BLaER1 (cell line): ENCODE results near the gene RGP1.

Experiments used
- H3K27ac ChIP-seq: shearing (Covaris generic); formaldehyde crosslinking; 2 replicates; pipeline ENCODE4 v1.8.1; 2022
- H3K27me3 ChIP-seq: shearing (Covaris generic); formaldehyde crosslinking; 2 replicates; pipeline ENCODE4 v1.8.1; 2022
- H3K36me3 ChIP-seq: shearing (Covaris generic); formaldehyde crosslinking; 2 replicates; pipeline ENCODE4 v1.8.1; 2022
- H3K4me1 ChIP-seq: shearing (Covaris generic); formaldehyde crosslinking; 2 replicates; pipeline ENCODE4 v1.8.1; 2022
- H3K4me2 ChIP-seq: shearing (Covaris generic); formaldehyde crosslinking; 2 replicates; pipeline ENCODE4 v1.8.1; 2022
- H3K4me3 ChIP-seq: shearing (Covaris generic); formaldehyde crosslinking; 2 replicates; pipeline ENCODE4 v1.8.1; 2022
- H3K9ac ChIP-seq: shearing (Covaris generic); formaldehyde crosslinking; 2 replicates; pipeline ENCODE4 v1.8.1; 2022
- H3K9me3 ChIP-seq: shearing (Covaris generic); formaldehyde crosslinking; 2 replicates; pipeline ENCODE4 v1.8.1; 2022
- H4K20me1 ChIP-seq: shearing (Covaris generic); formaldehyde crosslinking; 2 replicates; pipeline ENCODE4 v1.8.1; 2022
- Cebpa-rat ChIP-seq: shearing (Covaris generic); IDR thresholded peaks from 2 replicates; pipeline ENCODE4 v1.8.1; 2022

The RGP1 gene

DNA sequence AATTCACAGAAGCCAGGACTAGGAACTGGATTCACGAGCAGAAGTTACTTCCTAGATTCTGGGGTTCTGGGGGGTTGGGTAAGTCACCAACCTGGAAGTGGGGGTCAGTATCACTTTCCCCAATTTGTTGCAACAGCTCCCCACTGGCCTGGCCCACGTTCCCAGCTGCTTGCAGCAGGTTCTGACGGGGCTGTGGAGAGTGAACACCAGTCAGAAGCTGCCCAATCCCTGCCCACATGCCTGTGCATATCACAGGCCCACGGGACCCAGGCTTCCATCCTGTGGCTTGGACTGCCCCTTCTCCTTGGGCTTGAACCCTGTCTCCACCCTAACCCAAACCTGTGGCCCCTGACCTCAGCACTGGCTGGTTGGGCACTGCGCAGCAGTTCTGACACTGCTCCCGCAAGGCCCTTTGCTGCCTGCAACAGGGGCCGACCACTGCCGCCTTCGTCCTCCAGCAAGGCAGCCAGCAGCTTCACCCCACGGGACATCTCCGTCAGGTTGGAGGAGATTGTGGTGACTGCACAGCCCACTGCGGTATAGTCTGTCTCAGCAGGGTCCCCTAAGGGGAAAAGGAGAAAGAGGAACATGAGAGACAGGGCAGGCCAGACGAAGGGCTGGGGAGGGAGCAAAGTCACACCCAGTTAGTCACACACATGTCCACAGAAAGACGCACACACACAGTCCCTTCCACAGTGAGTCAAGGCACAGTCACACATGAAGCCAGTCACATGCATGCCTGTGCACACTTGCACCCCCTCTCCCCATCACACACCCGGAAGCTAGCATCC lies 30.2 kb upstream of the RGP1 start:
- H3K9ac ChIP-seq, result no peak overlapping the region
- H3K36me3 ChIP-seq, result peaks cover 98% of the 10 kb centered on the region
- H3K9me3 ChIP-seq, result no peaks in the 10 kb centered on the region
- peaks cover 49% of the 10 kb centered on the region for H4K20me1 ChIP-seq
- peaks cover 39% of the 10 kb centered on the region for H3K4me1 ChIP-seq
- peak overlapping the region; percentile 78 for H3K4me2 ChIP-seq
- TF ChIP-seq Cebpa-rat, result no peak
- no peak overlapping the region for H3K4me3 ChIP-seq
- H3K27ac ChIP-seq, result no peak overlapping the region
- no peaks in the 10 kb centered on the region for H3K27me3 ChIP-seq

- Histone ChIP-seq H3K4me1 (peaks cover 39% of the 10 kb centered on the region), H3K9me3 (no peaks in the 10 kb centered on the region), H3K27me3 (no peaks in the 10 kb centered on the region), H3K9ac (no peak overlapping the region), H3K36me3 (peaks cover 98% of the 10 kb centered on the region), H4K20me1 (peaks cover 52% of the 10 kb centered on the region), H3K4me2 (peak overlapping the region; percentile 78), H3K4me3 (no peak overlapping the region), H3K27ac (no peak overlapping the region)
- no peak for TF ChIP-seq Cebpa-rat
These were observed 29.5 kb upstream of the RGP1 start for GRCh38 chr9:35719546-35719945.

DNA sequence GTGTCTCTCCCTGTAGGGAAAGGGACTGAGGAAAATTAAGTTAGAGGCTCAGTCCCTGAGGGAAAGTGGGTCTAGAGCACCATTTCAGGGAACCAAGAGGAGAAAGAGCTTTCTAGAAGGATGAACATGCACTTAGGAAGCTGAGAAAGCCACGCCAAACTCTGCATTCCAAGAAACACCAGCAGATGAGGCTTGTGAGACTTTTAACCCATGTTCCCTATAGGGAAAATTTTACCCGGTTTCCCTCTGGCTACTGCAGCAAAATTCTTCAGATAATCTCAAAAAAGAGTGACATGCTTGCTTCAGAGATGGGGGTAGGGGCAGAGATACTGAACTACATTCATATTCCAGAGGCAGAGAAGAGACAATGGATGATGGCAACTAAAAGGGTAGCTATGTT lies 25.7 kb upstream of the RGP1 start:
- H3K27ac ChIP-seq, result no peak overlapping the region
- H3K9ac ChIP-seq, result no peak overlapping the region
- no peaks in the 10 kb centered on the region for H3K27me3 ChIP-seq
- H3K4me2 ChIP-seq, result no peak overlapping the region
- H3K4me1 ChIP-seq, result peaks cover 46% of the 10 kb centered on the region
- no peaks in the 10 kb centered on the region for H3K9me3 ChIP-seq
- no peak for TF ChIP-seq Cebpa-rat
- H4K20me1 ChIP-seq, result peaks cover 71% of the 10 kb centered on the region
- peaks cover 80% of the 10 kb centered on the region for H3K36me3 ChIP-seq
- no peak overlapping the region for H3K4me3 ChIP-seq

DNA sequence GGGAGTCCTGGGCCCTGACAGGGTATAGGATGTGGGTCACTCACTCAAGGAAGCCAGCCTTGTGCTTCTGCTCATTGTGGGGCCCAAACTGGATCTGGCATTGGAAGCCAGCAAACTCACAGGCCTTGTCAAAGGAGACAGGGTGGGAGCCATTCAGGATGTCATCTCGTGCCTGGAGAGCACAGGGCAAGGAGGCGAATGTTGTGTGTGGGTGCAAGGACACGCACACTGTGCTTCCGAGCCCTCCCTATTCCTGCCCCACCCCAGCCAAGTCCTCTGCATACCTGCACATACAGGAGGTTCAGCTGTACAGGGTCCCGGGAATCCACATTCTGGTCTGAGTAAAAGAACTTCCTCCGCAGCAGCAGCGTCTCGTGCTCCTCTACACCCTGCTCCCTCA lies 25.2 kb upstream of the RGP1 start:
- Histone ChIP-seq H4K20me1 (peaks cover 71% of the 10 kb centered on the region), H3K4me2 (no peak overlapping the region), H3K27ac (no peak overlapping the region), H3K4me3 (no peak overlapping the region), H3K4me1 (peaks cover 46% of the 10 kb centered on the region), H3K27me3 (no peaks in the 10 kb centered on the region), H3K9ac (no peak overlapping the region), H3K9me3 (no peaks in the 10 kb centered on the region), H3K36me3 (peaks cover 75% of the 10 kb centered on the region)
- no peak for TF ChIP-seq Cebpa-rat

DNA sequence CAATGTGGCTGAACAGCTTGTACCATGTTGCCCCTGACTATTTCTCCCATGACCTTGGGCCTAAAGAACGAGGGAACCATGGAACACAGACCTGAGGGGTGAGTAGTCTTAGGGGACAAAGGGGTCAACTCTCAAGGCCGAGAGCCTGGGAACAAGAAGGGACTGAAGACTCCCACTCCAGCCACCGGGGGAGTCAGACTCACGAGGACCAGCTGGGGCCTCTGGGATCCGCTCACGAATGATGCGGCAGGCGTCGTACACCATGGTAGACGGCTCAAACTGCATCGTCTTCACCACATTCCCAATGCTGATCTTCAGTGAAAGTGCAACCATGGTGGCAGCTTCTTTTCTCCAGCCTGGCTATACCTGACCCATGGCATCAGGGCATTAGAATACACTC lies 23.7 kb upstream of the RGP1 start:
- H3K9me3 ChIP-seq, result no peaks in the 10 kb centered on the region
- peaks cover 63% of the 10 kb centered on the region for H3K36me3 ChIP-seq
- no peaks in the 10 kb centered on the region for H3K27me3 ChIP-seq
- no peak overlapping the region for H3K4me3 ChIP-seq
- no peak overlapping the region for H3K27ac ChIP-seq
- no peak overlapping the region for H3K9ac ChIP-seq
- peaks cover 72% of the 10 kb centered on the region for H4K20me1 ChIP-seq
- H3K4me2 ChIP-seq, result no peak overlapping the region
- TF ChIP-seq Cebpa-rat, result no peak
- peaks cover 46% of the 10 kb centered on the region for H3K4me1 ChIP-seq

DNA sequence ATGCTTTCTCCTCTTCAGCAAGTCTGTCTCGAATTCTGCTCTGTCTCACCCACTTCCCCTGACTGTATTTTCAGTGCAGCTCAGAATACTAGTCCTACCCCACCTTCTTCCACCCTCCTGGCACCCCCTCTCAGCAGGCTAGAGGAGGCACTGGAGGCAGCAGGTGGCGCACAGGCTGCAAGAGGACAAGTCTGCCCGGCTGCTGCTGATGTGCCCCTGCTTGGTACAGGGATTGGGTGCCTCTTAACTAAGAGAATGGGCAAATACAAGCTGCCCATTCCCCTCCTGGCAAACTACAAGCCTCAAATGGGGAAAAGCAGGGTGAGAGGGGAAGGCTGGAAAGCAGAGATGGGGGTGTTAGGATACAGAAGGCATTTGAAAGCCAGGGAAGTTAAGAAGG lies 22.2 kb upstream of the RGP1 start:
- peaks cover 47% of the 10 kb centered on the region for H3K36me3 ChIP-seq
- no peaks in the 10 kb centered on the region for H3K9me3 ChIP-seq
- TF ChIP-seq Cebpa-rat, result no peak
- H3K4me2 ChIP-seq, result peak overlapping the region; percentile 91
- peak overlapping the region; percentile 89 for H3K4me3 ChIP-seq
- no peaks in the 10 kb centered on the region for H3K27me3 ChIP-seq
- H3K9ac ChIP-seq, result peak overlapping the region; percentile 71
- peak overlapping the region; percentile 82 for H3K27ac ChIP-seq
- H4K20me1 ChIP-seq, result peaks cover 78% of the 10 kb centered on the region
- H3K4me1 ChIP-seq, result peaks cover 54% of the 10 kb centered on the region

DNA sequence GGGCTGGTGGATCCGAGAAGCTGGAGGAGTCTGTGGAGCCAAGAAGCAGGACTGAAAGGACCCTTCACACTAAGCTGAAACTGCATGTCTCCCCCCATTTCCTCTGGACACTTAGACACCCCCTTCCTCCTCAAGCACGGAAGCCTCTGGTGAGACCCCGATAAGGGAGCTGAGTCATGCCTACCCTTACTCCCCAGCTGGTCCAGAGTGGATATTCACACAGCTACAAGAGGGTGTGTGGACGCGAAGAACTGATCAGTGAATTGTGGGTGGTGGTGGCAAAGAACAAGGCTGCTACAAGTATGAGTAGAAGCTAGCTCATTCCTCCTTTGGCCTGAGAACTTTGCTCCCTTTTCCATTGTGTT lies 21.4 kb upstream of the RGP1 start:
- H3K4me2 ChIP-seq, result peak overlapping the region; percentile 91
- H4K20me1 ChIP-seq, result peaks cover 78% of the 10 kb centered on the region

GRCh38 chr9:35728041-35728971 lies 20.8 kb upstream of the RGP1 start:
- Histone ChIP-seq H3K27ac (peak overlapping the region; percentile 82), H3K9ac (peak overlapping the region; percentile 71), H3K36me3 (peaks cover 33% of the 10 kb centered on the region), H3K4me3 (peak overlapping the region; percentile 89), H3K4me2 (peak overlapping the region; percentile 91), H3K4me1 (peaks cover 61% of the 10 kb centered on the region), H4K20me1 (peaks cover 78% of the 10 kb centered on the region), H3K9me3 (no peaks in the 10 kb centered on the region), H3K27me3 (no peaks in the 10 kb centered on the region)
- TF ChIP-seq Cebpa-rat, result no peak

More for the DNA sequence above, 21.4 kb upstream of the RGP1 start:
- no peaks in the 10 kb centered on the region for H3K9me3 ChIP-seq
- peaks cover 55% of the 10 kb centered on the region for H3K4me1 ChIP-seq
- TF ChIP-seq Cebpa-rat, result no peak
- H3K9ac ChIP-seq, result peak overlapping the region; percentile 71
- H3K27me3 ChIP-seq, result no peaks in the 10 kb centered on the region
- peaks cover 40% of the 10 kb centered on the region for H3K36me3 ChIP-seq
- peak overlapping the region; percentile 82 for H3K27ac ChIP-seq
- peak overlapping the region; percentile 89 for H3K4me3 ChIP-seq

DNA sequence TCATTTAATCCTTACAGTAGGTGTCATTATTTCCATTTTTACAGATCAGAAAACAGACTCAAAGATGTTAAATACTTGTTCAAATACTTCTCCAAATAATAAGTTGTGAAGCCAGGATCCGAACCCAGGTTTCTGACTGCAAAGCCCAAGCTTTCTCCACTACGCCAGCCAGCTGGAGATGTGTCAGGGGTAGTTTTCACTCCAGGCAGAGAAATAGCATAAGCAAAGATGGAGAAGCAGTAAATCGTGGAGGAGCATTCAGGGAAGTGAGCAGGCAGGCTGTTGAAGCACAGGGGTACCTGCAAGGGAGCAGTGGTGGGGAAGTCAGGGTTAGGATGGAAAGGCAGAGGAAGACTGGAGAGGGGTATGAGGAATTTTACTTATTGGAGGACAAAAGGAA lies 20.0 kb upstream of the RGP1 start:
- no peaks in the 10 kb centered on the region for H3K9me3 ChIP-seq
- peak overlapping the region; percentile 89 for H3K4me3 ChIP-seq
- no peak overlapping the region; the same call in 1 of the 2 replicates for H3K9ac ChIP-seq
- peak overlapping the region; percentile 82; the same call in 1 of the 2 replicates for H3K27ac ChIP-seq
- TF ChIP-seq Cebpa-rat, result no peak
- H3K4me2 ChIP-seq, result peak overlapping the region; percentile 91
- no peaks in the 10 kb centered on the region for H3K27me3 ChIP-seq
- peaks cover 25% of the 10 kb centered on the region for H3K36me3 ChIP-seq
- H3K4me1 ChIP-seq, result peaks cover 69% of the 10 kb centered on the region
- H4K20me1 ChIP-seq, result peaks cover 71% of the 10 kb centered on the region
